MG63 (cell line): Measurements from ENCODE around the gene GJB6. TPM values are rescaled to one million over a fixed set of nuclear protein-coding genes. Genes with fewer than 3 reads are reported as not detected.

Source experiments
- DNase-seq: peaks from one replicate; pipeline ENCODE4 v3.0.0-alpha.2; 2020
- H3K27me3 ChIP-seq: fragments of 250-450 bp; sonication (Bioruptor Pico); 2 replicates; pipeline ENCODE4 v1.5.1; 2020; ENCODE audit warnings: mild to moderate bottlenecking, moderate library complexity
- H3K36me3 ChIP-seq: fragments of 250-450 bp; sonication (Bioruptor Pico); 2 replicates; pipeline ENCODE4 v1.5.1; 2020; ENCODE audit warnings: mild to moderate bottlenecking, moderate library complexity
- H3K4me3 ChIP-seq: fragments of 250-450 bp; sonication (Bioruptor Pico); 2 replicates; pipeline ENCODE4 v1.5.1; 2020; ENCODE audit warnings: mild to moderate bottlenecking, moderate library complexity
- H3K9me3 ChIP-seq: fragments of 250-450 bp; sonication (Bioruptor Pico); 2 replicates; pipeline ENCODE4 v1.5.1; 2020; ENCODE audit warnings: mild to moderate bottlenecking, moderate library complexity
- total RNA-seq: library from RNA; depleted of rRNA; stranded (reverse); fragments of >200 nt; shearing (Covaris generic); gene quantifications from 2 replicates; pipeline ENCODE4 v1.2.3, GENCODE V29; 2014; ENCODE audit warnings: low replicate concordance; rRNA removed

Gene GJB6
- total RNA-seq, 1 experiment from 2014 or later, result not detected

- H3K27me3 ChIP-seq, result no peaks in the 10 kb centered on the region
- H3K9me3 ChIP-seq, result no peaks in the 10 kb centered on the region
- H3K4me3 ChIP-seq, result no peak overlapping the region
- no peak for DNase-seq
- H3K36me3 ChIP-seq, result no peaks in the 10 kb centered on the region
Measured at GRCh38 chr13:20175907-20176652, 56.0 kb downstream of the GJB6 start.

- no peak for DNase-seq
- Histone ChIP-seq H3K4me3 (no peak overlapping the region), H3K9me3 (no peaks in the 10 kb centered on the region), H3K27me3 (no peaks in the 10 kb centered on the region), H3K36me3 (no peaks in the 10 kb centered on the region)
Measured at GRCh38 chr13:20175406-20175794, 56.7 kb downstream of the GJB6 start.

- peak; percentile 96 for DNase-seq
- Histone ChIP-seq H3K4me3 (no peak overlapping the region), H3K9me3 (no peaks in the 10 kb centered on the region), H3K27me3 (no peaks in the 10 kb centered on the region), H3K36me3 (no peaks in the 10 kb centered on the region)
Measured at GRCh38 chr13:20174656-20175405, 57.3 kb downstream of the GJB6 start.

- Histone ChIP-seq H3K27me3 (no peaks in the 10 kb centered on the region), H3K36me3 (no peaks in the 10 kb centered on the region), H3K4me3 (no peak overlapping the region), H3K9me3 (no peaks in the 10 kb centered on the region)
- DNase-seq, result no peak
Measured at GRCh38 chr13:20173116-20173746, 58.9 kb downstream of the GJB6 start.

Other genes with a start within 250 kb of the GJB6 start
- 2.3 and 3.3 TPM in 2 replicates for gene GJA3, start 71.3 kb downstream of the GJB6 start, total RNA-seq
- 0.13 TPM in 1 of 2 replicates, not detected in the other for gene GJB2, start 39.4 kb downstream of the GJB6 start, total RNA-seq